Thyroid gland (tissue), 4 donors: ENCODE measurements around the gene SOX13. TPM values are rescaled to one million over a fixed set of nuclear protein-coding genes. Genes with fewer than 3 reads are reported as not detected.

ENCODE experiments used
- DNase-seq, 2 donors: peaks; one replicate each; pipeline ENCODE4 v3.0.0-alpha.2; 2019
- H3K27ac ChIP-seq, 3 donors: fragments of 200-600 bp; sonication (generic); 1 replicate in 2 of 3; 2 replicates in 1 of 3; pipeline ENCODE4 v1.5.1; 2016 to 2019; ENCODE audit warnings: mild to moderate bottlenecking in 1 of 3, moderate library complexity in 1 of 3
- H3K27me3 ChIP-seq: fragments of 200-600 bp; sonication (generic); one replicate; pipeline ENCODE4 v1.5.1; 2019
- H3K36me3 ChIP-seq, 2 donors: fragments of 200-600 bp; sonication (generic); one replicate each; pipeline ENCODE4 v1.5.1; 2016 to 2019
- H3K4me1 ChIP-seq, 2 donors: fragments of 200-600 bp; sonication (generic); one replicate each; pipeline ENCODE4 v1.5.1; 2017 to 2019
- H3K4me3 ChIP-seq, 3 donors: fragments of 200-600 bp; sonication (generic); replicated peaks in 1 of 3; 1 replicate in 2 of 3; 2 replicates in 1 of 3; pipeline ENCODE4 v1.5.1; 2016; ENCODE audit warnings: mild to moderate bottlenecking in 1 of 3
- H3K9me3 ChIP-seq: fragments of 200-600 bp; sonication (generic); one replicate; pipeline ENCODE4 v1.5.1; 2017
- CTCF ChIP-seq, 6 experiments: fragments of 200-600 bp in 3 of 6; fragments of 450-650 bp in 3 of 6; sonication (generic) in 3 of 6; IDR thresholded peaks; one replicate each; pipeline ENCODE4 v1.5.1; 2016 to 2019; ENCODE audit warnings: antibody characterized with exemption in 6 of 6, mild to moderate bottlenecking in 2 of 6, inconsistent platforms in 1 of 6, moderate library complexity in 1 of 6
- POLR2A ChIP-seq, 2 donors: fragments of 450-650 bp; IDR thresholded peaks; one replicate each; pipeline ENCODE4 v1.6.1; 2017; ENCODE audit warnings: antibody characterized with exemption in 2 of 2, mild to moderate bottlenecking in 2 of 2, moderate library complexity in 1 of 2
- WGBS, 2 donors: methylation state at CpG; one replicate each; pipeline ENCODE4 v1.1.5; 2017; 5-methylcytosine and 5-hydroxymethylcytosine counted together
- intact Hi-C: fragments of 100-400 bp; cut with DNase I; formaldehyde crosslinking; loops from one replicate; pipeline ENCODE4 v1.15.1; 2023
- total RNA-seq, 4 donors: library from RNA; depleted of rRNA; stranded (reverse); fragments of >200 nt; gene quantifications; one replicate each; pipeline ENCODE4 v1.2.3, GENCODE V29; 2016

Gene SOX13
- total RNA-seq, 4 donors from 2014 or later = 19.4 to 29.3 (median 20.8) TPM

GRCh38 chr1:204075890-204076846, 3.3 kb downstream of the SOX13 start:
- H3K27ac ChIP-seq = peak overlapping the region in 2 of 3 donors; percentile 78 to 89
- no peak for DNase-seq
- TF ChIP-seq CTCF (IDR thresholded peaks at IDR 0.05) = no peak
- no peak for TF ChIP-seq POLR2A (IDR thresholded peaks at IDR 0.05)
- peaks cover 48 to 56% of the 10 kb centered on the region in 2 donors for H3K4me1 ChIP-seq
- H3K4me3 ChIP-seq = no peak overlapping the region
- intact Hi-C loops = loop anchor here (5.0 kb wide), 1 partner anchor 214 kb away; the partner anchor contains the start of gene SNRPE
- no peaks in the 10 kb centered on the region for H3K27me3 ChIP-seq
- WGBS, 2 donors = 85 to 87% methylated on average over 4 of the region's 4 CpGs
- H3K9me3 ChIP-seq = no peaks in the 10 kb centered on the region
- no peaks in the 10 kb centered on the region for H3K36me3 ChIP-seq

- Histone ChIP-seq H3K27me3 (no peaks in the 10 kb centered on the region), H3K4me1 (peaks cover 55 to 63% of the 10 kb centered on the region in 2 donors), H3K4me3 (no peak overlapping the region), H3K36me3 (no peaks in the 10 kb centered on the region), H3K9me3 (no peaks in the 10 kb centered on the region), H3K27ac (peak overlapping the region in 2 of 3 donors; percentile 1 to 75)
- WGBS, 2 donors = 88 to 96% methylated on average over 1 of the region's 1 CpG
- no peak for DNase-seq
- no peak for TF ChIP-seq POLR2A (IDR thresholded peaks at IDR 0.05)
- no peak for TF ChIP-seq CTCF (IDR thresholded peaks at IDR 0.05)
- intact Hi-C loops = loop anchor here (5.0 kb wide), 1 partner anchor 215 kb away; the partner anchor contains the start of gene SNRPE
These were observed 4.0 kb downstream of the SOX13 start for GRCh38 chr1:204076891-204077290.

GRCh38 chr1:204077979-204078696, 5.2 kb downstream of the SOX13 start:
- TF ChIP-seq CTCF (IDR thresholded peaks at IDR 0.05) (no peak), POLR2A (IDR thresholded peaks at IDR 0.05) (peak in 1 of 2 donors; percentile 55)
- H3K4me1 ChIP-seq = peaks cover 66 to 70% of the 10 kb centered on the region in 2 donors
- WGBS, 2 donors = 39 to 49% methylated on average over 15 to 16 of the region's 17 CpGs
- peak; percentile 79 to 80 for DNase-seq
- H3K4me3 ChIP-seq = no peak overlapping the region
- H3K27me3 ChIP-seq = no peaks in the 10 kb centered on the region
- peak overlapping the region; percentile 74 to 88 (median 75) for H3K27ac ChIP-seq
- intact Hi-C loops = loop anchor here (5.0 kb wide), 1 partner anchor 216 kb away; the partner anchor contains the start of gene SNRPE
- H3K36me3 ChIP-seq = no peaks in the 10 kb centered on the region
- H3K9me3 ChIP-seq = no peaks in the 10 kb centered on the region

GRCh38 chr1:204079608-204079999, 6.7 kb downstream of the SOX13 start:
- TF ChIP-seq POLR2A (IDR thresholded peaks at IDR 0.05) (no peak), CTCF (IDR thresholded peaks at IDR 0.05) (no peak)
- H3K27ac ChIP-seq = peak overlapping the region; percentile 75 to 88 (median 85)
- no peaks in the 10 kb centered on the region for H3K36me3 ChIP-seq
- WGBS, 2 donors = 50 to 76% methylated on average over 1 to 3 of the region's 3 CpGs
- H3K4me1 ChIP-seq = peaks cover 79 to 84% of the 10 kb centered on the region in 2 donors
- no peaks in the 10 kb centered on the region for H3K9me3 ChIP-seq
- H3K4me3 ChIP-seq = no peak overlapping the region
- intact Hi-C loops = loop anchor here (5.0 kb wide), 1 partner anchor 217 kb away; the partner anchor contains the start of gene SNRPE
- H3K27me3 ChIP-seq = no peaks in the 10 kb centered on the region
- DNase-seq = no peak
